GM19351 (cell line): Measurements from ENCODE around the gene FAM76B.

ENCODE experiments used
- ATAC-seq: cut with Tn5 transposase; IDR thresholded peaks from one replicate; pipeline ENCODE4 v1.9.1; 2021; ENCODE audit warnings: mild to moderate bottlenecking, moderate library complexity; ENCODE audit not compliant: unreplicated experiment

FAM76B gene

GRCh38 chr11:95792700-95793099 is 3.1 kb upstream of the FAM76B start:
- ATAC-seq: no peak

GRCh38 chr11:95792200-95792599 is 2.6 kb upstream of the FAM76B start:
- no peak for ATAC-seq

GRCh38 chr11:95791709-95792033 is 2.1 kb upstream of the FAM76B start:
- no peak for ATAC-seq

- peak; percentile 16 for ATAC-seq
These were observed 1.5 kb upstream of the FAM76B start for GRCh38 chr11:95790933-95791708.

GRCh38 chr11:95790123-95790932 is 746 bp upstream of the FAM76B start, which contains the start of gene CEP57:
CEP57 (plus strand) TSS chr11:95790498; CDS start chr11:95790699, 201 bp downstream.
- peak; percentile 61 for ATAC-seq

- no peak for ATAC-seq
These were observed 569 bp downstream of the FAM76B start for GRCh38 chr11:95788921-95789505.

DNA sequence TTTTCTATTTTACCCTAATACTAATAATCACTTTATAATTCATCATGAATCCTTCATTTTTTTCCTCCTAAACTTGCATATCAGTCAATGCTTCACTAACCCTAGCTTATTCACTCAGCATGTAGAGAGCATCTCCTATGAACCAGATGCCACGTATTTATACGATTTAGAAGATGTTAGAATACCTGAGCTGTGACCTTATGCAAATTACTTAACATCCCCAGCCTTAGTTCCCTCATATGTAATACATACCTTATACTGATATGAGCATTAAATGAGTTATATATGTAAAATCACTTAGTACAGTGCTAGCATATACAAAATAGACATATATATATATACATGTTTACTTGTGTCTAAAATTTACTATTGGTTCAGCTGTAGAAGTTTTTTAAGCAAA is 9.0 kb downstream of the FAM76B start:
- peak; percentile 55 for ATAC-seq

DNA sequence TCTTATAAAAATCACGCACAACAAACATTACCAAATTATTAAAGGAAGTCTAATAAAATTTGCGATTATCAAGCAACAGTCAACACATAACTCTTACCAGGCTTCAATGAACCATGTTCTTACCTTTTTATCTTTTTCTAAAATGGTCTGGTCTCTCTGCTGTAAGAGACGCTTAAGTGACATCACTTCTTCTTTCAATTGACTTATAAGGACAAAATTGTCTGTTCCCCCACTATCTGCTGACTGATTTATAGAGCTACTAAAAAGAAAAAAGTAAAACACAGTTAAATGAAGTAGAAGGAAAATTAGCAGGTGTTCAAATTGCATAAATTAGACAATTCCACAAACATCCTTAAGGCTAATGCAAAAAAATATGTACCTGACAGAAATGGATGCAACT is 10.9 kb downstream of the FAM76B start:
- ATAC-seq: peak; percentile 85

- ATAC-seq: no peak
These were observed 12.7 kb downstream of the FAM76B start for GRCh38 chr11:95776859-95777258.

- no peak for ATAC-seq
These were observed 21.1 kb downstream of the FAM76B start for GRCh38 chr11:95768521-95768920.

DNA sequence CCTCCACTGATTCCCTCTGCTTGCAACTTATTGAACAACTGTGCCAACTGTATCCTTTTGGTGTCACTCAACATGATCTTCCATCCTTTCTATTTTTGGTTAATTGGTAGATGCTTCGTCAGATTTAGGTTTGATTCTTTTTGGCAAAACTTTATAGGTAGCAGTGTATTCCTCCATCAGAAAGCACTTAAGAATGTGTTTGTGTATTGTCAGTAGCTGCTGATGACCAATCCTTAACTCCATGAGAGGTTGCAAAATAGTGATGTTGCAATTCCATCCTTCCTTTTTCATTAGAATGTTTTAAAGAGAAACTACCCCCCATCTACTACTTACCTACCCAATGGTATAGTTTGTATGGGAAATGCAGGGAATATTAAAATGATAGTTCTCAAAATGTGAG is 22.1 kb downstream of the FAM76B start:
- ATAC-seq: no peak

GRCh38 chr11:95766701-95767100 is 22.9 kb downstream of the FAM76B start:
- ATAC-seq: no peak

- ATAC-seq: peak; percentile 66
These were observed 25.2 kb downstream of the FAM76B start for GRCh38 chr11:95764267-95764898.

- no peak for ATAC-seq
These were observed 27.0 kb downstream of the FAM76B start for GRCh38 chr11:95762534-95762933.

DNA sequence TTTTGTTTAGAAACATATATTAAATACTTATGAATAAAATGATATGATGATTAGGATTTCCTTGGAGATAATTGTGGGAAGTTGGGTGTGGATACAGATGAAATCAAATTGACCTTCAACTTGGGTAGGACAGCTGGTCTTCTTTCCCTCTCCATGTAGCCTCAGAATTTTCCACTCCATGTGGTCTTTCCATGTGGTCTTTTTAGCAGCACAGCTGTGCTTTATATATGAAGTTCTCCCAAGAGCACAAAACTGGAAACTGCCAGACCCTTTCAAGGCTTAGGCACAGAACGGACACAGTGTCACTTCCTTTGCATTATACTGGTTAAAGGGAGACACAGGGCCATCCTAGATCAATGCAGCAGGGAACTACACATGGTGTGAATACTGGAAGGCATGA is 28.6 kb downstream of the FAM76B start:
- no peak for ATAC-seq

- ATAC-seq: no peak
These were observed 38.1 kb downstream of the FAM76B start for GRCh38 chr11:95751515-95751914.

GRCh38 chr11:95750101-95750500 is 39.5 kb downstream of the FAM76B start:
- no peak for ATAC-seq

- ATAC-seq: no peak
These were observed 50.3 kb downstream of the FAM76B start for GRCh38 chr11:95739108-95739938.

GRCh38 chr11:95736809-95737208 is 52.8 kb downstream of the FAM76B start:
- ATAC-seq: no peak

DNA sequence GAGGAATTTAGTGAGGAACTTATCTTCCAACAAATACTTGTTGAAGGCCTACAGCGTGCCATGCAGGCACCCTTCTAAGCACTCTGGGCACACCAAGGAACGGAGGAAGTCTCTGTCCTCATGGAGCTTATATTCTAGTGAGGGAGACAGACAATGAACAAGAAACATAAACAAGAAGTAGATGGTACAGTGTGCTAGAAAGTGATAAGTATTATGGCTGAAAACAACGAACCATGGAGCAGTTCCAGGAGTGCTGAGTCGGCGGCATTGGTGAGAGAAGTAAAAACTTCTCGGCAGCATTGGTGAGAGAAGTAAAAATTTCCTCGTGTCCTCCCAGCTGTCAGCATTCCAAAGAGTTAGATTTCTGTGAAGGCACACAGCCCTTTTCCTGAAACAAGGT is 53.2 kb downstream of the FAM76B start:
- no peak for ATAC-seq
